ENCODE measurements around the gene IL10. TPM values are rescaled to one million over a fixed set of nuclear protein-coding genes. Genes with fewer than 3 reads are reported as not detected.

IL10 gene
- total RNA-seq, 4 donors from 2014 or later: 0.34 to 2.3 (median 1.6) TPM

GRCh38 chr1:206725109-206725963 lies 47.0 kb downstream of the IL10 start:
- no peak overlapping the region for H3K4me3 ChIP-seq (replicated peaks in 1 of 3)
- H3K27me3 ChIP-seq: no peaks in the 10 kb centered on the region
- TF ChIP-seq POLR2A (IDR thresholded peaks at IDR 0.05) (no peak), CTCF (IDR thresholded peaks at IDR 0.05) (peak in 4 of 6 experiments; percentile 29 to 43 (median 32))
- intact Hi-C loops (cut with DNase I): loop anchor here (5.0 kb wide), 1 partner anchor 187 kb away; no protein-coding TSS in a partner anchor
- peak overlapping the region in 1 of 3 donors; percentile 73 for H3K27ac ChIP-seq
- H3K9me3 ChIP-seq: no peaks in the 10 kb centered on the region
- peak; percentile 36 to 48 for DNase-seq
- H3K4me1 ChIP-seq: peaks cover 35 to 49% of the 10 kb centered on the region in 2 donors
- WGBS, 2 donors: 71 to 74% methylated on average over 8 to 9 of the region's 9 CpGs
- peaks cover 8 to 12% of the 10 kb centered on the region in 2 donors for H3K36me3 ChIP-seq

DNA sequence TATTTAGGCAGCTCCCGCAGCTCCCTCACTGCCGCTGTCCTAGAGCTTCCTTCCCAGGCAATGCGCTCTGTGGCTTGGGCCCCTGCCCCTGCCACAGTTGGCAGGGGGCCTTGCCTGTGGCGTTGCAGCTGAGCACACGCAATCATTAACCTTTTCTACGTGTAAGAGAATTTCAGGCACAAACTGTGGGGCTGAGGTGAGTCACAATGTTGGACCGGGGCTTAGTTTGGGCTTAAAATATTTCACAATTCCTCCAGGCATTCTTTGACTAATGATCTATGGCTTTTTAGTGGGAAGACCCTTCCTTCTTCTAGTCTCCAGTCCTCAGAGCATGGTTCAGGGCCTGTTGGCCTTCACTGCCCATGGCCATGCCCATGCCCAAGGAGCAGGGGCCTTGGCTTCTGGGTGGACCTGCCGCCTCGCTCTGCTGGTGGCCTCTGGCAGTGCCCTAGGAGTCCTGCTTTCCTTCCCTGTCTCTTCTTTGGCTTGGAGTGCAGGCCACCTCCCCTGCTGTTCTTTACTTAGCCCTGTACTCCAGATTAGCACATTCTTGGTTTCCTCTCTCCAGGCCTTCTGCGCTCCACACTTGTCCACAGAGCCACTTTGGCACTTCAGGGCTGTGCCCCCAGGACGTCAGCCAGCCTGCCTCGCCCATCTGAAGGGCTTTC lies 48.4 kb downstream of the IL10 start:
- peak overlapping the region; percentile 49 to 80 (median 66) for H3K27ac ChIP-seq
- no peaks in the 10 kb centered on the region for H3K27me3 ChIP-seq
- H3K9me3 ChIP-seq: no peaks in the 10 kb centered on the region
- H3K4me3 ChIP-seq (replicated peaks in 1 of 3): no peak overlapping the region
- 48 to 54% methylated on average over 11 to 12 of the region's 12 CpGs for WGBS, 2 donors
- TF ChIP-seq CTCF (IDR thresholded peaks at IDR 0.05) (peak in 3 of 6 experiments; percentile 5 to 35 (median 24)), POLR2A (IDR thresholded peaks at IDR 0.05) (peak in 1 of 2 donors; percentile 31)
- no peaks in the 10 kb centered on the region for H3K36me3 ChIP-seq
- intact Hi-C loops (cut with DNase I): no loop called here
- H3K4me1 ChIP-seq: peaks cover 49 to 63% of the 10 kb centered on the region in 2 donors
- DNase-seq: peak; percentile 75 to 84

GRCh38 chr1:206723462-206723804 lies 48.9 kb downstream of the IL10 start:
- no peak for TF ChIP-seq POLR2A (IDR thresholded peaks at IDR 0.05)
- no peak for TF ChIP-seq CTCF (IDR thresholded peaks at IDR 0.05)
- intact Hi-C loops (cut with DNase I): no loop called here
- DNase-seq: no peak
- Histone ChIP-seq H3K27me3 (no peaks in the 10 kb centered on the region), H3K27ac (peak overlapping the region; percentile 49 to 80 (median 66)), H3K36me3 (no peaks in the 10 kb centered on the region), H3K9me3 (no peaks in the 10 kb centered on the region), H3K4me1 (peaks cover 49 to 66% of the 10 kb centered on the region in 2 donors), H3K4me3 (replicated peaks in 1 of 3) (no peak overlapping the region)
- WGBS, 2 donors: 86 to 90% methylated on average over 2 to 4 of the region's 4 CpGs

- H3K4me1 ChIP-seq: peaks cover 49 to 66% of the 10 kb centered on the region in 2 donors
- intact Hi-C loops (cut with DNase I): no loop called here
- DNase-seq: no peak
- no peak overlapping the region for H3K4me3 ChIP-seq (replicated peaks in 1 of 3)
- no peaks in the 10 kb centered on the region for H3K9me3 ChIP-seq
- TF ChIP-seq CTCF (IDR thresholded peaks at IDR 0.05) (no peak), POLR2A (IDR thresholded peaks at IDR 0.05) (no peak)
- H3K27me3 ChIP-seq: no peaks in the 10 kb centered on the region
- WGBS, 2 donors: 71 to 81% methylated on average over 6 to 17 of the region's 17 CpGs
- peak overlapping the region in 1 of 3 donors; percentile 80 for H3K27ac ChIP-seq
- H3K36me3 ChIP-seq: no peaks in the 10 kb centered on the region
Observed at GRCh38 chr1:206722751-206723461, 49.4 kb downstream of the IL10 start.
